T-helper 1 cell treated with Interleukin-12 subunit alpha and Interleukin-12 subunit beta and Interleukin-4 antibody, amounts not matched to agents 30 μg/mL and 1 μg/mL, for 36 hours (primary cell): ENCODE measurements around the gene WDR27.
"Not testable (repeated sequence)": the region's sequence is repeated elsewhere in the genome, so short reads cannot be mapped to it uniquely, and the experiment has no call there.

ENCODE experiments used
- H3K27ac Mint-ChIP-seq: one replicate; pipeline ENCODE4 v1.8.0; 2021; ENCODE audit warnings: mild to moderate bottlenecking, mixed read lengths
- H3K27me3 Mint-ChIP-seq: one replicate; pipeline ENCODE4 v1.8.0; 2021; ENCODE audit warnings: low read depth, mixed read lengths
- H3K36me3 Mint-ChIP-seq: one replicate; pipeline ENCODE4 v1.8.0; 2021; ENCODE audit warnings: low read depth, mixed read lengths
- H3K4me1 Mint-ChIP-seq: one replicate; pipeline ENCODE4 v1.8.0; 2021; ENCODE audit warnings: low read depth, mixed read lengths
- H3K4me3 Mint-ChIP-seq: one replicate; pipeline ENCODE4 v1.8.0; 2021; ENCODE audit warnings: mild to moderate bottlenecking, moderate library complexity, mixed read lengths
- H3K9me3 Mint-ChIP-seq: one replicate; pipeline ENCODE4 v1.8.0; 2021; ENCODE audit warnings: mixed read lengths

Gene WDR27

DNA sequence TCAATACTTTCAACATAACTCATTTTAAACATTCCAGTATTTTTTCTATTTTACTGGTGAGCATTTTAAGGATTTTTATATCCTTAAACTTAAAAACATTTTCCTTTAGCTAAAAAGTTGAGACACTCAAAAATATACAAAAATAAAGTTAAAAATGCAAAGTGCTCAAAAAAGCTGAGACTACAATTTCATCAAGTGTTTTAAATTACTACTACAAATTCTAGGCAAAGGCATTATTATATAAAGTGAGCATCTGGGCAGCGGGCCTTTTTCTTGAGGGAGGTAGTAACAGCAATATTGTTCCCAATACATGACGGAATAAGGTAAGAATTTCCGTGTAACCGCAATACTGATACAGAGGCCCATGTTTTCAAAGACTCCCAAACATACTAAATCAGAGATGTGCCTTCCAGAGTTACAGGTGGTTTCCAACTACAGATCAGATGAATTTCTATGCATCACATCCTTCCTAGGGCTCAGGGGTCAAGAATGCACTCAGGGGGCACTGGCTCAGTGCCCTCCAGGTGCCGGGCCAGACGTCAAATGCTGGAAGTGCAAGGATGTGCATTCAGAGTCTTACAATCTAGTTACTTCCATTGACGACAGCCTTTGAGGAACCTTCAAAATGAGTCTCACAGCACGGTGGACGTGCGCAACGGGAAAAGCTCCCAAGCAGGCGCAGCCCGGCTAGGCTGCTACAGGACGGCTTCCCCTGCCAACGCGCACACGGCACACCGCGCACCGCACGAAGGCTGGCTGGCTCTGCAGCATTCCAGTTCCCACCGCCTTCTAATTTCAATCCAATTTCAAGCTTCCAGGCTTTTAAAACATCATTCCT is 20.8 kb upstream of the WDR27 start:
- H3K27ac Mint-ChIP-seq = peak overlapping the region; percentile 92
- H3K4me3 Mint-ChIP-seq = peak overlapping the region; percentile 88
- peaks cover 22% of the 10 kb centered on the region for H3K4me1 Mint-ChIP-seq
- peaks cover 9% of the 10 kb centered on the region for H3K27me3 Mint-ChIP-seq
- H3K36me3 Mint-ChIP-seq = peaks cover 8% of the 10 kb centered on the region
- no peaks in the 10 kb centered on the region for H3K9me3 Mint-ChIP-seq

DNA sequence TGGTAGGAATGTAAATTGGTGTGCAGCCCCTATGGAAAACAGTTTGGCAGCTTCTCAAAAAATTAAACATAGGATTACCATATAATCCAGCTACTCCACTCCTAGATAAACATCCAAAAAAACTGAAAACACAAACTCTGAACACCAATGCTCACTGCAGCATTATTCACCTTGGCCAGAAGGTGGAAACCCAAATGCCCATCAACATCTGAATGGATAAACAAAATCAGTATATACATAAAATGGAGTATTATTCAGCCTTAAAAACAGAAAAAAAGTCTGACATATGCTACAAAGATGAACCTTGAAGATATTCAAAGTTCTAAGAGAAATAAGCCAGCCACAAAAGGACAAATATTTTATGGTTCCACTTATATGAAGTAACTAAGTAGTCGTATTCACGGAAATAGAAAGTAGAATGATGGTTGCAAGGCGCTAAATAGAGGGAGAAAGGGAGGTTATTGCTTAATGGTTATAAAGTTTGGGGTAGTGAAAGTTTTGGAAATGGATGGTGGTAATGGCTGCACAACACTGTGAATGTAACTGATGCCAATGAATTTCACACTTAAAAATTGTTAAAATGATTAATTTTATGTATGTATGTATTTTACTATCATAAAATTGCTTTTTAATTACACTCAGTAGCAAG is 18.5 kb upstream of the WDR27 start:
- Mint-ChIP-seq H3K9me3 (no peaks in the 10 kb centered on the region), H3K4me3 (no peak overlapping the region), H3K27me3 (peaks cover 3% of the 10 kb centered on the region), H3K36me3 (peaks cover 19% of the 10 kb centered on the region), H3K27ac (no peak overlapping the region), H3K4me1 (peaks cover 18% of the 10 kb centered on the region)

DNA sequence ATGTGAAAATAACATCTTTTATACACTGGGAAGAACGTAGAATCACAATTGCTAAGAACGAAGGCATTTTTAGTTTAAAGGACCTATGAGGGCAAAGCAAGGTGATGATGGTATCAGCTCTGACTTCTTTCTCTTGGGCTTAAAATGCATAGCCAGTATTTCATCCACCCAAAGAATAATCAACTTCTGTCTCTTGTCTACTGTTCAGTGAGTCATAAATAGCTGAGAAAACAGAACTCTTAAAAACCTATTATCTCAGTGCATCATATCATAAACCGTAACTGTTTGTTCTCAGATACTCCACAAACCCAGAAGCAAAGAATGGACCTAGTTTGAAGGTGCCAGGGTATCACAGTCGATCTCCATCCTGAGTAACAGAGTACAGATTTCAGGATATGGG is 17.3 kb upstream of the WDR27 start:
- Mint-ChIP-seq H3K9me3 (no peaks in the 10 kb centered on the region), H3K27me3 (no peaks in the 10 kb centered on the region), H3K4me1 (peaks cover 16% of the 10 kb centered on the region), H3K27ac (no peak overlapping the region), H3K4me3 (no peak overlapping the region), H3K36me3 (peaks cover 28% of the 10 kb centered on the region)

DNA sequence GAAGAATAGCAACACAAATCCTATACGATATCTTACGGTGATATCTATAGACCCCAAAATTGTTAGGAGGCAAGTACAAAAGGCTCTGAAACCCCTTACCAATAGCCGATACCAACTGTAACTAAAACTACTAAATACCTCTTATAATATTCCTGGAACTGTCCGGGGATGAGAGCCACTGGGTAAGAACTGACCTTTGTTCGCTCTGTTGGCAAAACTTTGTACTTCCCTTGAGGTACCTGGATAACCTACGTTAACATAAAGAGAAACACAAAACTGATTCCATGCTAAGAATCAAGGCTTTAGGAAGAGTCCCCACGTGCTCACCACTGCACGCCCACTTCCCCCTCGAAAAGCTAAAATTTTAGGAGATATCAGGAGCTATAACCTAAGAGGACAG is 12.8 kb upstream of the WDR27 start:
- Mint-ChIP-seq H3K9me3 (no peaks in the 10 kb centered on the region), H3K4me1 (peaks cover 7% of the 10 kb centered on the region), H3K4me3 (no peak overlapping the region), H3K36me3 (peaks cover 31% of the 10 kb centered on the region), H3K27ac (no peak overlapping the region), H3K27me3 (no peaks in the 10 kb centered on the region)

DNA sequence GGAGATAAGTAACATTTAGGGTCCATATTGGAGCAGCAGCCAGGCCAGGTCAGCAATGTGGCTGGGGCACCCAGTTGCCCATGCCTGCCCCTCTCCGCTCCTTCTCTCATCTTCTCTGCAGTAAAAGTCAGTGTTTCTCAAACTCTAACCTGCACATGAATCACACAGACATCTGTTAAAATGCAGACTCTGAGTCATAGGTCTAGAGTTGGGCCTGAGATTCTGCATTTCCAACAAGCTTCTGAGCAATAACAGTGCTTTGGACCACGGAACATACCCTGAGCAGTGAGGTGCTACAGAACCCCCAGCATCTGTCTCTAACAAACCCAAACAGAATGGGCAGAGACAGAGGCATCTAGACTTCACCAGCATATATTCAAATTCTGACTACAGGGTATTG is 12.3 kb upstream of the WDR27 start:
- no peak overlapping the region for H3K4me3 Mint-ChIP-seq
- peaks cover 2% of the 10 kb centered on the region for H3K4me1 Mint-ChIP-seq
- H3K36me3 Mint-ChIP-seq = peaks cover 26% of the 10 kb centered on the region
- no peak overlapping the region for H3K27ac Mint-ChIP-seq
- no peaks in the 10 kb centered on the region for H3K27me3 Mint-ChIP-seq
- H3K9me3 Mint-ChIP-seq = no peaks in the 10 kb centered on the region

DNA sequence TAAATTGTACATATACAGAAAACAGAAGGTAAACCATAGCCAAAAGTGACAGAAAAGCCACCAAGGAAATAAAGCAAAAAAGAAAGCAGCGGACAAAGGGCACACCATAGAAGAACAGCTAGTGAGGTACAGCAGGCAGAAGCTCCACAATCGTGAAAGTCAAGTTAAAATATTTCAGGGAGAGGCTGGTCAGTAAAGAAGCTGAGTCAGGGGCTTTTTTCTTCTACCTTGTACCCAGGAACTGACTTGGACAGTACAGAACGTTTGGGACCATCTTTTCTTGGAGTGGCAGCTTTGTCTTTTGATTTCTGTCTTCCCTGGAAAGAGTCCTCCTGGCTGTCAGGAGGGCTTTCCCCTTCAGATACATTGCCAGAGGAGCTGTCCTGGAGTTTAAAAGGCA is 8.2 kb upstream of the WDR27 start:
- Mint-ChIP-seq H3K27me3 (no peaks in the 10 kb centered on the region), H3K36me3 (peaks cover 13% of the 10 kb centered on the region), H3K4me3 (no peak overlapping the region), H3K27ac (no peak overlapping the region), H3K4me1 (peaks cover 13% of the 10 kb centered on the region), H3K9me3 (no peaks in the 10 kb centered on the region)

DNA sequence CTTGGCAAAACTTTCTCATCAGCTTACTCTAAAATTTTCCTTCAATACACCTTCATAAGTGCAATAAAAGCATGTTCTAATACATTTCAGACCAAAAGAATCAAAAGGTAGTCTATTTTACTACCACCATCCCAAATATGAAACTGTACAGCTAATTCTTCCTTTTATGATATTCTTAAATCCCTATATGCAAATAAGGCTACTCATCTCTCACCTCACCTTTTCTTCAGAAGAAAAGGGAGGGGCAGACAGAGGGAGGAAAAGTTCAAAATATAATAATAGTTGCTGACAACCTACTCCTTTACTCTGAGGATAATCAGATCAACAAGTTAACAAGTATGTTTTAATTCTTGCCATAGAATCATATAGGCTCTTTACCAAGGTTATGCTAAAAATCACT is 7.5 kb upstream of the WDR27 start:
- H3K9me3 Mint-ChIP-seq = no peaks in the 10 kb centered on the region
- peaks cover 12% of the 10 kb centered on the region for H3K36me3 Mint-ChIP-seq
- no peak overlapping the region for H3K4me3 Mint-ChIP-seq
- no peaks in the 10 kb centered on the region for H3K27me3 Mint-ChIP-seq
- H3K4me1 Mint-ChIP-seq = peaks cover 18% of the 10 kb centered on the region
- H3K27ac Mint-ChIP-seq = no peak overlapping the region

DNA sequence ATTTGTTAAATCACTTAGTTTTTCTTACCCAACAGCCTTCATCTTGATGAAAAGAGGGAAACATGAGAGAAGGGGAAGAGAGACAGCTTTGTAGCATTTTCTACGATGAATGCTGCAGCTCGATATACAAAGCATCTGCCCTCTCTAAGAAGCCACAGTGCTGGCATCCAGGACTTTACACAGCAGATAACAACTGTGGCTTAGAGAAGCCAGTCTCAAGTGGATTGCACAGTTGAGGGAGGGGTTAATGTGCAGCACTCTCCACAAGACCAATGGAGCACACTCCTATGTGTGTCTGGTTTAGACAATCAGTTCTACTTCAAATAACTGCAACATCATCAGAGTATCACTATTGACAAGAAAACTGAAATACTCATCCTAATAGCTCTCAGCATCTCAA is 5.9 kb upstream of the WDR27 start:
- H3K27me3 Mint-ChIP-seq = no peaks in the 10 kb centered on the region
- no peak overlapping the region for H3K27ac Mint-ChIP-seq
- H3K9me3 Mint-ChIP-seq = no peaks in the 10 kb centered on the region
- no peak overlapping the region for H3K4me3 Mint-ChIP-seq
- H3K4me1 Mint-ChIP-seq = peaks cover 32% of the 10 kb centered on the region
- peaks cover 16% of the 10 kb centered on the region for H3K36me3 Mint-ChIP-seq

DNA sequence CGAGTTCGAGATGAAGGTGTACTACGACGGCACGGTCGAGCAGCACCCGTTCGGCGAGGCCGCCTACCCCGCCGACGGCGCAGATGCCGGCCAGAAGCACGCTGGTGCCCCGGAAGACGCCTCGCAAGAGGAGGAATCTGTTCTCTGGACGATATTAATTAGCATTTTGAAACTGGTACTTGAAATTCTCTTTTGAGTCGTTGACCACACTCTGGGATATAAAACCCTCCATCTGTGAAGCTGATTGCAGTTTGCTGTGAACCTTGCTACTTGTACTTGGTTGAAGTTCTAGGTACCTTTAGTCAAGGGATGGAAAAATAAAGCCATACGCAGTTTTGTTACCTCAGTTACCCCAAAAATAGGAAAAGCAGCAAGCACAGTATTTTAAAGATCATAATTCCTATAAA is 1.0 kb upstream of the WDR27 start:
- Mint-ChIP-seq H3K4me1 (peaks cover 34% of the 10 kb centered on the region), H3K4me3 (peak overlapping the region; percentile 86), H3K27ac (peak overlapping the region; percentile 86), H3K27me3 (no peaks in the 10 kb centered on the region), H3K36me3 (peaks cover 15% of the 10 kb centered on the region), H3K9me3 (no peaks in the 10 kb centered on the region)

DNA sequence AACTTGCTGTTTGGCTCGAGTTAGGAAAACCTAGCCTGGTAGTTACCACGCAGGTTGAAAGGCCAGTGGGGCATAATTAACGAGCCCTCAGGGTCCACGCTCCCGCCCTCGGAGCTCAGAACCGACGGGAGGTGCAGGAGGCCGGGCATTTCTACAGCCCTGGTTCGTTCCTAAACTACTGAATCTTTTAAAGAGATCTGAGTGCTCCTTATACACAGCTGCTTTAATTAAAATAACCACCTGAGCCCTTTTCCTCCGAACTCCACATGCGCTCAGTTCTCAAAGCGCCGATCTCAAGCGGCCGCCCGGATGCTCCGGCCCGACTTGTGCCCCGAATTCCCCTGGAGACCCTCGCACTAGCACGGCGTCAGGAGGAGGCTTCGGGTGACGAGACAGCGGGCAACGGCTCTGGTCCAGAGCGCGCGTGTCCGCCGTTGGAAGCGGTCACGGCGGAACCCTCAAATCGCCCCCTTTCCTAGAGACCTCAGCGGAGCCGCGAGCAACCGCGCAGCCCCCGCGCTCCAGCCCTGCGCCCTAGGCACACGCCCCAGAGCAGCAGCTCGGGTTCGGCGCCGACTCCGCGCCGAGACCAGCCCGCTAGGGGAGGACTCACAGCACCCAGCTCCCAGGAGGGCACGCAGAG is 397 bp downstream of the WDR27 start:
- peak overlapping the region; percentile 68 for H3K27ac Mint-ChIP-seq
- H3K36me3 Mint-ChIP-seq = peaks cover 15% of the 10 kb centered on the region
- no peaks in the 10 kb centered on the region for H3K27me3 Mint-ChIP-seq
- peaks cover 3% of the 10 kb centered on the region for H3K9me3 Mint-ChIP-seq
- peak overlapping the region; percentile 85 for H3K4me3 Mint-ChIP-seq
- peaks cover 31% of the 10 kb centered on the region for H3K4me1 Mint-ChIP-seq

DNA sequence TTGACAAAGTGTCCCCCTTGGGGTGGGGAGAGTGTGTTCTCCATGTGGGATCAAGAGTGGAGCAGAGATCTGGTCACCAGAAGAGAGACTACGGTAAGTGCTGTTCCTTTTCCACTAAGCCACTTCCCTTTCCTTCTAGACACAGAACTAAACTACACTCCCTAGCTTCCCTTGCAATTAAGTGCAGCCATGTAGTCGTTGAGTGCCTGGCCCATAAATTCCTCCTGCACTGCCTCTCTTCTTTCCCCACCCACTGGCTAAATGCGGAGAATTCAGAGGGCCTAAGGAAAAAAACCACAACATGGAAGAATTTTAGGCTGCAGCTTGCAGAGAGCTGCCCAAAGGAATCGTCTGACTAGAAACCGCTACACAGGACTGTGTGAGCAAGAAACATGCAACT is 1.5 kb downstream of the WDR27 start:
- H3K36me3 Mint-ChIP-seq = peaks cover 14% of the 10 kb centered on the region
- H3K9me3 Mint-ChIP-seq = peaks cover 8% of the 10 kb centered on the region
- peaks cover 26% of the 10 kb centered on the region for H3K4me1 Mint-ChIP-seq
- no peak overlapping the region for H3K27ac Mint-ChIP-seq
- no peaks in the 10 kb centered on the region for H3K27me3 Mint-ChIP-seq
- H3K4me3 Mint-ChIP-seq = peak overlapping the region; percentile 23

DNA sequence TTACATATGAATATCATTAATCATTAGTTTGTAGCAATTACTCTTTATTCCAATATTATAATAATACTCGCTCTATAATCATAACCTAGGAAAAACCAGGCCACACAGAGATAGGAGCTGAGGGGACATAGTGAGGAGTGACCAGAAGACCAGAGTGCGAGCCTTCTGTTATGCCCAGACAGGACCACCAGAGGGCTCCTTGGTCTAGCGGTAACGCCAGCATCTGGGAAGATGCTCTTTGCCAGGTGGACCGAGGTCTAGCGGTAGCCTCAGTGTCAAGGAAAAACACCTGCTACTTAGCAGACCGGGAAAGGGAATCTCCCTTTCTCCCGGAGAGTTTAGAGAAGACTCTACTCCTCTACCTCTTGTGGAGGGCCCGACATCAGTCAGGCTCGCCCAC is 4.7 kb downstream of the WDR27 start:
- H3K9me3 Mint-ChIP-seq, H3K27me3 Mint-ChIP-seq, H3K27ac Mint-ChIP-seq, H3K4me3 Mint-ChIP-seq, H3K36me3 Mint-ChIP-seq, H3K4me1 Mint-ChIP-seq: not testable (repeated sequence)

DNA sequence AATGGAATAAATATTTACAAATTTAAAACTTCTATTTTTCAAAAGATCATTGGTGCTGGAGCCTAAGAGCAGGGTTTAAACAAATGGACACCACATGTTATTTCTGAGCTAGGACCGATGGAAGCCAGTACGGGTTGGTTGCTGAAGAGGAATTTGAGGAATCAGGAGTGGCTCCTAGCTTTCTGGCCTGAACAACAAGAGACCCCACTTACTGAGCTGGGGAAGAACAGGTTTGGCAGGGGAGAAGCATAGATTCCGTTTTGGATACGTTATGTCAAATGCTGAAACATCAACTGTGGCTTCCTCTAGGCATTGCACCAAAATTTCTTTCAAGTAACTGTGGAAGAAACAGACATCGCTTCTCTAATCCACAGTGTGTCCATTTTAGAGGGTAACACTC is 6.7 kb downstream of the WDR27 start:
- peaks cover 1% of the 10 kb centered on the region for H3K36me3 Mint-ChIP-seq

DNA sequence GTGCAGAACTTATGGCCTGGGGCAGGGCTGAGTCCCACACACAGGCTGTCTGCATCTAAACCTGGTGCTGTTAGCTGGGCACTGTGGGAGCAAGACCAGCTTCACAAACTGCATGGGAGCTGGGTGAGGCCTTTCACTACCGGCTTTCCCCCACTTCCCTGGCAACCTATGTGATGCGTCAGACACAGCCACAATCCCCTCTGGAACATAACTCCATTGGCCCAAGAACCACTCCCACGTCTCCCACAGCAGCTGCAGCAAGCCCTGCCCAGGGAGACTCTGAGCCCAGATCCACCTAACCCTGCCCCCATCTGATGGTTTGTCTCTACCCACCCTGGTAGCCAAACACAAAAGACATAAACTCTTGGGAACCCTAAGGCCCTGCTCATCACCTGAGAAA is 9.3 kb downstream of the WDR27 start:
- peaks cover 7% of the 10 kb centered on the region for H3K36me3 Mint-ChIP-seq
- peaks cover 5% of the 10 kb centered on the region for H3K9me3 Mint-ChIP-seq
- H3K27me3 Mint-ChIP-seq = no peaks in the 10 kb centered on the region
- no peaks in the 10 kb centered on the region for H3K4me1 Mint-ChIP-seq
- no peak overlapping the region for H3K27ac Mint-ChIP-seq
- no peak overlapping the region for H3K4me3 Mint-ChIP-seq

More for the DNA sequence above, 6.7 kb downstream of the WDR27 start:
- H3K4me1 Mint-ChIP-seq = peaks cover 3% of the 10 kb centered on the region
- no peak overlapping the region for H3K4me3 Mint-ChIP-seq
- no peak overlapping the region for H3K27ac Mint-ChIP-seq
- H3K27me3 Mint-ChIP-seq = no peaks in the 10 kb centered on the region
- peaks cover 8% of the 10 kb centered on the region for H3K9me3 Mint-ChIP-seq

DNA sequence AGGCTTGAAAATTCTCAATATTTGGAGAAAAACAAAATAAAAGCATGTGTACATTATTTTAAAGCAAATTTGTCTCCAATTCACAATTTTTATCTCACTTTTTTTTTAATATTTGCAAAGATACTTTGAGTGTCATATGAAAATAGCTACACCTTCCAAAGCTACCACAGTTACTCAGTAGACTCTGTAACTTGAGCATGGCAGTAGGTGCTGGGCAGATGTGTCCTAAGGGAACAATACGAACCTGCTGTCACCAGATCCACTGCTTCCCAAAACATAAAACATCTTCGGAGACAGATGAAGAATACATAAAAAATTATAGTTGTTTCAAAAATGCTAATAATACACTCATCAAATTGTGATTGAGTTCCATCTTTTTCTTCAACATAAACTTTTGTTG is 10.6 kb downstream of the WDR27 start:
- H3K27ac Mint-ChIP-seq = no peak overlapping the region
- H3K4me1 Mint-ChIP-seq = no peaks in the 10 kb centered on the region
- H3K9me3 Mint-ChIP-seq = peaks cover 10% of the 10 kb centered on the region
- peaks cover 14% of the 10 kb centered on the region for H3K36me3 Mint-ChIP-seq
- no peaks in the 10 kb centered on the region for H3K27me3 Mint-ChIP-seq
- H3K4me3 Mint-ChIP-seq = no peak overlapping the region
